Left forelimb (tissue), 1 donor: ENCODE data around the gene ICE1.
A peak's percentile ranks its signal among the peaks of the same experiment; 100 is the strongest.
"Not testable (repeated sequence)": the region's sequence is repeated elsewhere in the genome, so short reads cannot be mapped to it uniquely, and the experiment has no call there.

Experiments
- DNase-seq: peaks from one replicate; pipeline ENCODE4 v3.0.0-alpha.2; 2018; ENCODE audit warnings: low spot score

ICE1 gene, protein sequence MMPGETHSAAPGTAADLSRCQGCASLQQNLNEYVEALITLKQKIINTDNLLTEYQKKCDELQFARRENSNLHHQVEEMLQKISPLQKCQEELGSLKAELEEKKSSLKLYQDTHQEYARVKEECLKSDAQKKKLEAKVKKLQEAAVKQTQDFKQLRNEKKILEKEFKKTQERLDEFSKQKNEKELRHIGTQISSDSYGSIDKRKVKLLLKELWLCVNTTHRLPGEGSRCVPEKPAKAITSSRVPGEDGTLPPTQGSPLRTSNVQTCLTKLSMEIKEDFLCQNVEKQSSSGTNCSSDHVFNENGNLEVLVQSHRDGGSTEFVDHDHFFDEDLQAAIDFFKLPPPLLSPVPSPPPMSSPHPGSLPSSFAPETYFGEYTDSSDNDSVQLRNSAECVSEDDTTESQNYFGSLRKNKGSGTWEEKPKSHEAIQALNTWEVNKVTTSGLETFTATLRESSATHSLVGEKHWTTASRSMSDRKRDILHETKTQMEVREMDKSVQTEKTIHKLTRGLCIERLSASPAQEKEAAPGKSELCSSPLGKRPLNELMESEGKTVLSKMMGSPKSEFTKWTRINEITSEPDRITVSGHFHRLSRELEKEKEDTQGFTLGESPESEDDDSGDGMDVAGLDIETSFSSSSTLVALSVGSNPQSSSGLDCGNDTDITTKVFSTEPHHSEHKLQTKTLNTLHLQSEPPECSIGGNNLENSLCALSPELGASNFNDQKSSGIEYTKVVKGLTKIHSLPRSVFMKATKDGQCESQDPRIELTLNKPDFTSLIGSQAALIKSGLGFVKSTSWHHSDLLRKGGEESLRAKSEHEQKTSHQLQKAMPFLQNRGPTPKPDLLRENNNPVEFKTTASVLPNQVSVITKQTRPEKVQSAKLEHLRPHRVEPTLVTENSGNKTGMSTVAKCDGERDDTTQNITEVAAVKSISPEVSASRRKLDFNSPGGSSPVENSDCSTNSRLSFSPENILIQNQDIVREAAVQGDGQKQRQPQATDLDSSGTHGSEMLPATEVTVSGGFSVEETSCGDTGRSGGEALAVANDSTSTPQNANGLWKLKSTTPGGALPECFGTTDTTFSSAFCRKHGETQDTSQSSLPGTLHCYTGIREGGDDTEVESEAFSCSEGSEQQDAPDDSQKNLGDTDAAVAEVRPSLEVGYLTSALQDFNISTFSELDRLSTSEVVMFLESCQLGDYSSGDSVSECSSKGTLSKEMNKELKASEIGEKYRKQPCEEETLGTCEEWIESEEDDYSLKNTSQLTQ (N-terminal part only)

DNA sequence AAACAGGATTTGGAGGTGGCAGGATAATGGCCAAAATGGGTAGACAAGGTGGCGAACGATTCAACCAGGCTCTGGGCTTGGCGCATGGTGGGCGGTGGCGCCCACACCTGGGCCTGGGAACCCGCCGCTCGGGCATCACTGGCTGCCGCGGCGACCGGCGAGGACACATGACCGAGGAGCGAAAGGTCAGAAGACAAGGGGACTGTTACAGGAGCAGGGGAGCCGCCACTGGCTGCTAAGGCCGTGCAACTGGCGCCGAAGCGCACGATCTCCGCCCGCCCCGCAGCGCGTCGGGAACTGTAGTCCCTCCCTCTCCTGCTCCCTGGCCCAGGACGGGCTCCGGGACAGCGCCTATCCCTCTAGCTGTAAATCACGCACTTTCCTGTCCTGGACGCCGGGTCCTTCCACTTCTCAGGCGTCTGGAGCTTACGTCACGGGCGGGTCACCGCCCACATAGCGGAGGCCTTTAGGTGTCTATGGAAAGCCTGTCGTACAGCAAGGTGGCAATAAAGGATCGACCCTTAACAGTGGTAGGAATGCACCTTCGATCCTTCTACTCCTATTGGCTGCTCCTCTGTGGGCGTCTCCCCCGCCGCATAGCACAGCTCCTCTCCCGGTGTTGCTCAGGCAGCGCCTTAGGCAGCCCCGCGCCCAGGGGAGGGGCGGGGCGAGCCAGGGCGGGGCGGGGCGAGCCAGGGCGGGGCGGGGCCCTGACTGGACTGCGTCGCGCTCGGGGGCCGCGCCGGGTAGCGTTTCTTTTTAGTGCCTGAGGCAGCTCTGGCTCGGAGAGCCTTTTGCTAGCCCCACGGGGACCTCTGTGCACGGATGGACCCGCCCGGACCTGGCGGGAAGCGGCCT lies at the start of gene ICE1:
Gene ICE1, plus strand, starts transcription at position 717 of the 858 bp plus-strand sequence. CDS start 239 bp downstream, outside the sequence.
- DNase-seq = peak; percentile 98

DNA sequence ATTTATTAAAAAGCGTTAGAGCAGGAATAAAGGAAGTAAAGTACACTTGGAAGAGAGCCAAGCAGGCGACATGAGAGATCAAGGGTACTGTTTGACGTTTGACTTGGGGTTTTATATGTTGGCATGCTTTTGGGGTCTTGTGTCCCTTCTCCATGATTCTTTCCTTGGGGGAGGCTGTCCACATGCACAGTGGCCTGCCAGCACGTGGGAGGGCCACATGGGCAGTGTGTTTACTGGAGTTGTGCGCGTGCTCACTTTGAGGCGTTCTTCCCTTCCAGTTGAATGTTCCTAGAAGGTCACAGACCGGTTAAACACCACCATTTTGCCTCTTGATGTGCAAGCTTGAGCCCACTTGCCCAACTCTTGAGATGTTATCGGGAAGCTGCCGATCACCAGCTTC lies 49.5 kb upstream of the ICE1 start:
- no peak for DNase-seq

DNA sequence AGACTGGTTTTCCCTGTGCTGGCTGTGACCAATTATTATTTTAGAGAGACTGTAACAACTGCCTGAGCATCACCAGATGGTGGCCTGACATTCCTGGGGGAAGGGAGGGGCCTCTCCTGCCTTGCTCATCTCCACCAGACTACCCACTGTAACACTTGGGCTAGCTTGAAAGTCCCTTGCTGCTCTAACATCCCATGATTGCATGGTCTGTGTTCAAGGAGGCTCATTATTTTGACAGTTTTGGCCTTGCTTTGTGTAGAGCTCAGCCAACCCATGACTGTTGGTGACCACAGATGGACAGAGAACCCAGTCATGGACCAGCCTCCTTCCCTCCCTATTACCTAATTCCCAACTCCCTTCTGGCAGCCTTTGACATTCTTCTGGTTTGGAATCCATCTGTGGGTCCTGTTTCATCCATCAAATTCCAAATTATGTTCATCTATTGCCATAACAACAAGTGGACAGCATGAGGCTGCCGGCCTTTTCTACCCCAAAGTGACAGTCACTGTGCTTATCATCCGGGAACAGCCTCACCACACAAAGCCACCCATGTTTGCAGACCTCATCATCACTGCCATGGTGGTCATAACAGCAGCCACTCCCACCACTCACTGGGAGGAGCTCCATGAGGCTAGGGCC lies 49.0 kb upstream of the ICE1 start:
- no peak for DNase-seq

DNA sequence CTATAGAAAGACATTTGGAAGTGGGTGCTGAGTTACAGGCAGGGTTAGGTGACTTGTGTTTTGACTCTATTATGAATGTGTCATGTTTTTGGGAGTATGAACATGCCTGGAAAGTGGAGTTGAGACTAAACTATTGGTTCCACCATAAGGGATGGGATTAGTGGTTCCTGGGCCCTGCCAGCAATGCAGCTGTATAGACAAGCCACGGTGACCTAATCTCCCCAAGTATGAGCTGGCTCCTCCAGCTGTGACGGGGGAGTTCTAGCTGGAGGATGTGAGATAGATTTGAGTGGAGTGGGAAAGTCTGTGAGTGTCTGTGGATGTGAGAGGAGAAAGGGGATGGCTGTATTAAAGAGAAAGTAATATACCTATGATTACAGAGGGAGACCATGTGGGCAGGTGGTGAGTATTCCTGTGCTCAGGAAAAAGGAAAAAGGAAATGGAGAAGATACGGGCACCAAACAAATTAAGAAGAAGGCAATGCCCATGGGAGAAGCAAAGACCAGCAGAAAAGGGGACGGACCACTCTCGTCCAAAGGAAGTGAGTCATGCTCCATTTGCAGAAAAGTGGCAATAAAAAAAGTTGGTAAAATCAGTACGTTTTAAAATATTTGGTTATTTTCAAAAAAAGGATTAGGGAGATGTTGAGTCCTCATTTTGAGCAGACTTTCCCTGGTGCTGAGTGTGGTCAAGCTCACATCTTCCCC lies 48.3 kb upstream of the ICE1 start:
- DNase-seq = no peak

DNA sequence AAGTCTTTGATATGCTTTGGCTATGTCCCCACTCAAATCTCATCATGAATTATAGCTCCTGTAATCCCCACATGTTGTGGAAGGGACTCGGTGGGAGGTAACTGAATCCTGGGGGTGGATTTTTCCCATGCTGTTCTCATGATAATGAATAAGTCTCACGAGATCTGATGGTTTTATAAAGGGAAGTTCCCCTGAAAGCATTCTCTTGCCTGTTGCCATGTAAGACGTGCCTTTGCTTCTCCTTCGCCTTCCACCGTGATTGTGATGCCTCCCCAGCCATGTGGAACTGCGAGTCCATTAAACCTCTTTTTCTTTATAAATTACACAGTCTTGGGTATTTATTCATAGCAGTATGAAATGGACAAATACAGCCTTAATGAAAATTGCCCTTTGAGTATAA lies 44.7 kb upstream of the ICE1 start:
- DNase-seq = no peak

DNA sequence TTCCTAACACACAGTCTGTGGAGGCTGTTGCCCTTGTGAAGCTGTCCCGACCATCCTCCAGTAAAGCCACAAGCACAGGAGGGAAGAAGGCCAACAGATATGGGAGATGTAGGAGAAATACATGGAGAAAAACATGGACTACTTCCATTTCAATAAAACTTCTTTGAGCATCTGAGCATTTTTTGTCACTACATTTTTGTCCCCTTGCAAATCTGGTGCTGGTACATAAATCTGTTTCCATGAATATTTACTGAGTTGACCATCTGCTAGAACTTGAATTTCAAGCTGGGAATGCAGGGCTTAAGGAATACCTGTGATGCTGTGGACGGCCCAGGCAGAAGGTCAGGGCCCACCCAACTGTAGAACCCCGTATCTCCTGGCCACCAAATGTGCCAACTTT lies 43.9 kb upstream of the ICE1 start:
- DNase-seq = no peak

DNA sequence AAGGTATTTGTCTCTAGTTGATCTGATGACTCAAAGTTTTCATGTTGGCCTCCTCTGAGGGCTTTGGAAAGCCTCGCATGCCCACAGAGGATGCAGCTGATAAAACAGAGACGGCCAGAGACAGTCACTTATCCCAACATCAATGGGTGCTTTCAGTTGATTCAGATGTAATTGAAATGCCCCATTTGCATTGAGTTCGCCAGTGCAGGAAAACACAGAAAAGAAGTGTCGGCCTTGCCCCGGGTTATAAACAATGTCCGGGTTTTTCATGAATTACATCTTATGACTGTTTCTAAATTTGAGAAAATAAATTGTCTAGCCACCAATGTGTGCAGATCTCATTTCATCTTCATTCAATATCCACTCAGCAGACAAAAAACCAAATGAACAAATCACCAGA lies 42.2 kb upstream of the ICE1 start:
- DNase-seq = no peak

DNA sequence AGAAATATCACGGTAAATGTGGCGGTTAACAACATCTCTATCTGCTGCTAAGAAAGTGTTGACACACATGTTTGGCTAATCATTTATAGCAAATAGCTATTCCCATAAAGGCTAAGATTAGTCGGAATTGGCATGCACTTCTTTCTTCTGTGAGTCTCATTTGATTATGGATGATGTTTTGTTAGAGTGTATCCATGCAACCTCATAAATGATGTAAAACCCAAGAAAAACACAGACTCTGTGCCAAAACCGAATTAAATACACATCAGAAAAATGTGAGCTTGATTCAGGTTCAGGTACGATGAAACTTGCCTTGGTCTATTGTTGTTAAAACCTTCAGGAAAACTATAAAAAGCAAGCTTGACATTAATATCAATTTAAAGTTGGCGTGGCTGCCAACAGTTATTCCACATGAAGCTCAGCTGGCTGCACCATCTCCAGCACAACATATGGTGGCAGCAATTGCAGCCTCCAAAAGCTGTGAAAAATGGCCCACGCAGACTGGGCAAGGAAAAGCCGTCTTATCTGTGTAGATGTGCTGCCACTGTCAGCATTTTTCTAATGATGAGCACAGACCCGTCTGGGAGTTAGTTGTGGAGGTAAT lies 41.1 kb upstream of the ICE1 start:
- no peak for DNase-seq

DNA sequence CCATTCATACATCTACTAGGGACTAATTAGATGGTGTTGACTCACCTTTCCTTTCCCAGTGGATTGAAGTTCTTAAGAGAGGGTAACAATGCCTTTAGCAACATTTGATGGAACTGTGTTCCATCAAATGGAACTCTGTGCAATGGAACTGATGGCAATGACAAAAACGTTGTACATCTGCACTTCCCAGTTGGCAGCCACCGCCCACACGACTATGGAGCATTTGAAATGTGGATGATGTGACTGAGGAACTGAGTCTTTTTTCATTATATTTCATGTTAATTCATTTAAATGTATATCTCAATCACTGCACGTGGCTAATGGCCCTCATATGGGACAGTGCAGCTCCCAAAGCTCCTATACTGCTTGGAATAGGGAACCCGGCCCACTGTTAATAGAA lies 39.0 kb upstream of the ICE1 start:
- no peak for DNase-seq

DNA sequence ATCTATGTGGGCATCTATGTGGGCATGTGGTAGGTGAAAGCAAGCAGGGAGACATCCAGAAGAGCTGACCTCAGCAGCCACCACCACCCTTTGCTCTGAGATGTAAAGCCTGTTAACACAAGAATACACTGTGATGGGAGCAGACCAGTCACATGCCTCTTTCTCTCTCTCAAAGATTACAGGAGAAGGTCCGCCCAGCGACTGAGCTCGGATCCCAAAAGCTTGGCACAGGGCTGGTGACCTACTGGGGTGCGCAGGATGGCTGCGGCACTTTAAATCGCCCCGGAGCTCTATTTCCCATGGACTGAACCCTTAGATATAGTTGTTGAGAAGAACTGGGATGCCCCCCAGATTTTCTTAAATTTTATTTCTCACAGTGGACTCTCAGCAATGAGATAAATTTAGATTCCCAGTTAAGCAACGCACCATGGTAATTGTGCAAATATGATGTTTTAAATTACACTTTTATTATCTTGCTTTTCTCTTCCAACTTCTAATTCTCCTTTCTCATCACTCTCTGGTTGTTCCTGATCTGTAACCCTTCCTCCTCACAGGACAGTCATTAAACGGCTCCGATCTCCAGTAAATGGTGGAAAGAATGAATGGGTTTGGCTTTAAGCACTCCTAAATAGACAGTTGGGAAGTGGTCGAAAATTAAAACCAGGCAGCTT lies 37.7 kb upstream of the ICE1 start:
- no peak for DNase-seq

DNA sequence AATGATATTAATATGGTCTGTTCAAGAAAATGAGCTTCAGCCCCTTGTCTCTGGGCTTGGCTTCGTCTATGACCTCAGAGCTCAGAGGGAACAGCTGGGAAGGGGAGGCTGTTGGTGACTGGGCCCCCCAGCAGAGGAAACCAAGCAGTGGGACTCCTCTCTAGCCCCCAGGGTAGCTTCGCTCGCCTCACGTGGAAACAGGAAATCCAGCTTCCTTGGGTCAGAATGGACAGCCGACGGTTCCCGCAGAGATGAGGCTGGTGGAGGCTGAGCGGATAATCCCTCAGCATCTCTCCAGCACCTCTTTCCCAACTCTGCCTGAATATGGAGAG lies 37.2 kb upstream of the ICE1 start:
- no peak for DNase-seq

DNA sequence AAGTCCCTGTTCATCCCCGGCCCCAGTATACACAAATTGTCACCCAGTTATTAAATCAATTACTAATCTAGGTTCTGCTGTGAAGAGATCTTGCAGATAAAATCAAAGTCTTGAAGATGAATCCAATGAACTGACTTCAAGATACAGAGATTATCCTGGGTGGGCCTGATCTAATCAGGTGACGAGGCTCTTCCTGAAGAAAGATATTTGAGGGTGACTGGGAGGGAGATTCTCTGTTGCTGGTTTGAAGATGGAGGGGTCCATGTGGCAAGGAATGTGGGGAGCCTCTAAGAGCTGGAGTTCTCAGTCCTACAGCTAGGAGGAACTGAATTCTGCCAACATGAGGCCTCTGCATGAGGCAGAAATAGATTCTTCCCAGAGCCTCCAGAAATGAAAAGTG lies 36.1 kb upstream of the ICE1 start:
- no peak for DNase-seq

DNA sequence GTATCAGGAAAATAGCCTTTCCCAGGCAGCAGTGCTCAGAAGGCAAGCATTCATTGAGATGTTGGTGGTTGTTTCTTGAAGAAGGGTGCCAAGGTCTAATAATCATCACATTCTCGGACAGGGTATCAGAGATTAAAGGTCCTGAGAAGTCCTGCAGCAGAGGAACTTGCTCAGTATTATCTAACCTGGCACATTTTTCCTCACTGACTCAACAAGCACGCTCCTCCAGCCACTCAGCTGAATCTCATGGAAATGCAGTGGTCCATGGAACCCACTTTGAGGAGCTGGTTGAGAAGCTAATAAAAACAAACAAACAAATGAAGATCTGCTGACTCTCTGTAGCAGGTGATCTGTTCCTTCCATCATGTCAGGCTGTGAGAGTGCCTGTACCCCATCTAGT lies 35.3 kb upstream of the ICE1 start:
- DNase-seq = no peak

DNA sequence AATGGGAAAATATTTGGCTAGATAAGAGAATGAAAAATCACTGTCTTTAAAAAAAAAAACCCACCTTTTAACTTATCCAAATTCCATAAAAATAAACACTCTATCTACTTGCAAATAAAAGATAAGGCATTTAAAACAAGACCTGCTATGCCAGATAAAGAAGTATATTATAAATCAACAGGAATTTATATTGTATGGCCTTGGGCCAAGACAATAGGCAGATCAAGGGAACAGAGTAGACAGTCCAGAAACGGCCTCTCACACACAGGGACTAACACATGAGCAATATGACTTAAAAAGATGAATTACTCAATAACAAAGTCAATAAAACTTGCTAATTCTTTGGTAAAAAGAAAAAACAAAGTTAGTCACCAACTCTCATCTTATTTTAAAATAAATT lies 34.7 kb upstream of the ICE1 start:
- no peak for DNase-seq

DNA sequence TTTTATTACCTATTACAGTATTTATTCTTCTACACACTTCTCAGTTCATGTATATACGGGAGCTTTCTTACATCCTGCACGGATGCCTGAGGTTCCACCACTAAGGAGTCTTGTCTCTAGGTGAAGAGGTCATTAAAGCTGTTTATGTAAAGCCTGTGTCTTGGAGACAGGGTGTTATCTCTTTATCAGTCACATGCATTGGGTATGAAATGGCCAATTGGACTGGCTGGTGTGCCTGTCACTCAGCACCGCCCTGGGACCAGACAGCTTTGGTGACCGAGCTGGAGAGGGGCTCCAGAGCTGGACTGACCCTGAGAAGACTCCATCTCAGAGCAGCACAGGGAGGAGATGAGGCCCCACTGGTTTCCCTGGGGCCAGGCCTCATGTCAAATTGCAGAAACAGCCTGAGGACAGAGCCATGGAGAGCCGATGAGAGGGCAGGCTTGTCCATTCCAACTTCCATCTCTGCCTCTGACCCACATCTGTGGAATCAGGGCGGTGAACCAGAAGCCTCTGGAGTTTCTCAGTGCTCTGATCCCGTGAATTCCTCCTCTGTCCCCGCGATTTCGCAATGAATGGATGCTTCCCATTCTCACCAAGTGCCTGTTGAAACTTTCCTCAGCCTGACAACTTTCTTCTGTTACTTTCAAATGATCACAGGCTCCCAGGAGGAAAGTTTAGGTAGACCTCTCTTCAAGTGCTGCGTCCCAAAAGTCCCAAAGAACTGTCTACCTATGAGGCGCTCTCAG lies 32.2 kb upstream of the ICE1 start:
- not testable (repeated sequence) for DNase-seq

DNA sequence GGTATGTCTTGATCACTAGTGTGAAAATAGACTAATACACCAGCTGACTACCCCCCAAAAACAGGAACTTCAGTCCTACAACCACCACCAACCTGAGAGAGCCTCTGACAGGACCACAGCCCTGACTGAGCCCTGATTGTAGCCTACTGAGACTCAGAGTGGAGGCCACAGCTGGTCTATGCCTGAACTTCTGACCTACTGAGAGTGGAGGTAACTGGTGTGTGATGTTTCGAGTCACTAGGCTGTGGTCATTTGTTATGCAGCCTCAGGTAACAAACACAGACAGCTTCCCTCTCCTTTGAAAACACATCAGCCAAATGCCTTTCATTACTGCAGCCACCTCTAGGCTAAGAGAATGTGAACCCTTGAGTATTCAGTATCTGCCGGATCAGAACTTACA lies 30.0 kb upstream of the ICE1 start:
- DNase-seq = not testable (repeated sequence)

DNA sequence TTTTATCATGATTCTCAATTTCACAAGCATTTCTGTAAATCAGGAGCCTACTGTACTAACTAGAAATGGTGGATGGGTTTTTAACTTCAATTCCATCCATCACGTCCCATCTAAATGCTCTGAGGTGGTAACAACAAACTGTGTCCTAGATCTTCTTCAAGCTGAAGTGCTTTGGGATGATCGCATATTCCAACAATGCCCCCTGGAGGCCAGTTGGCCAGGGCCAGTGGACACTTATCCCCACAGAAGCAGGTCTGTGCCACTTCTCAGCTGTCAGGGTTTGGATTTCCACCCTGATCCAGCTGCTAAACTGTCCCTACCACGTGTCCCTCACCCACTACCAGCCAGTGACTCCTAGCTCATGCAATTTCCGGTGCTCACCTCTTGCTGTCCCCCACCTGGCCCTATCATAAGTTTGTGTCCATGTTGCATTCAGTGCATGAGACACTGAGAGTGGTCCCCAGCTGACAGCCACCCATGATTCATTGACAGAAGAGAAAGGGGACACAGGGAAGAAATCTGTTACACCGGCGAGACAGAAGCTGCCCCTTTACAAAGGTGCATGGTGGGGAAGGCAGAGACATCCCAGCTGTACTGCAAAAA lies 28.0 kb upstream of the ICE1 start:
- DNase-seq = not testable (repeated sequence)

DNA sequence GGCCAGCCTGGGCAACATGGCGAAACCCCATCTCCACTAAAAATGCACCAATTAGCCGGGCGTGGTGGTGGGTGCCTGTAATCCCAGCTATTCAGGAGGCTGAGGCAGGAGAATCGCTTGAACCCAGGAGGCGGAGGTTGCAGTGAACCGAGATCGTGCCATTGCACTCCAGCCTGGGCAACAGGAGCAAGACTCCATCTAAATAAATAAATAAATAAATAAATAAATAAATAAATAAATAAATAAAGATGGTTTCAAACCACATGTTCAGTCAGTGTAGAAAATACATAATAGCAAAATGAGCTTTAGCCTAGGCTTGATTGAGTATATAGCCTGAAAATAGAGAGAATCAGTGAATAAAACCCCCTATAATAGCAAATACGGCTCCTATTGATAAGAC lies 27.4 kb upstream of the ICE1 start:
- DNase-seq = not testable (repeated sequence)
